Measurements from ENCODE around the gene PLXDC2.

The PLXDC2 gene

DNA sequence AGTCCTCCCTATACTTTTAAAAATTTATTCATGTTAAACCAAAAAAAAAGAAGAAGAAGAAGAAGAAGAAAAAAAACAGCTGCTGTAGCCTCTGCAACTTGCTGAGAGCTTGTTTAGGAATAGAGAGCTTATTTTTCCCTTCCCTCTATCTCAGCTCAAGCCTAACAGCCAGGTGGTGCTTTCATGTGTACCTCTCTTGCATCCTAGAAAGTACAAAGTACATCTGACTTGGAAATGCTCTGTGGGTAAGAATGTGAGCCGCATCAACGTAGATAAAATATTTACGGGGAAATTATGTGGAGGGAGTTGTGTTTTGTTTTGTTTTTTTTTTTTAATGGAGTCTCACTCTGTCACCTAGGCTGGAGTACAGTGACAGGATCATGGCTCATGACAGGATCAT is 99.6 kb downstream of the PLXDC2 start:
- DNase-seq: no peak

DNA sequence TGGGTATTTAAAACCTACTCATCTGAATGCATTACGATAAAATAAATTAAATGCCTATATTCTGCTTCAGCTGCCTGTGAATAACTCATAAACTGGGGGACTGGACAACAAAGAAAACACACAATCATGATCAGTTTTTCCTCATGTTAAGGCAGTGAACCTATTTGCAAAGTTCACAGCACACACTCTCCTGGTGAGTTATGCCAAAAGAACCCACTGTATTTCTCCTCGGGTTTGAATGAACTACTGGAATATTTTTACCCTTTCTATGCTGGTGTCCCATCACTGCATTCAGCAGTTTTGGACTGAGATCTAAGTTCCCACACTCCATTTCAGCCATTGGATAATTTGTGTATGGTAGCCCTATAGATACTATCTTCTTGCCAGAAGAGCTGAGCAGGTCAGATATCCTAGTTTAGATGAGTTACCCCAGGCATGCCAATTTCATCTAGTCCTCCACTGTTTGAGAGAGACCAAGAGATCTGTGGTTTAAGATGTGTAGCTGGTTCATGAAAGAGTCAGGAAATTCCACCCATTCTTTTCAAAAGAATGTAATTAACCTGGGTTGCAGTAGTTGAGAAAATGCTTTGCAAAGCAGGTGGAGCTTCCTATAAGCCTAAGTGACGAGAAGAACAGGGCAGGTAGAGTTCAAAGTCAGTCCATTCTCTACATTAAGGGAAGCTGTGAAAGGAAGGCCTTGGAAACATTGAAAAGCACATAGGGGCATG is 101.7 kb downstream of the PLXDC2 start:
- no peak for DNase-seq

DNA sequence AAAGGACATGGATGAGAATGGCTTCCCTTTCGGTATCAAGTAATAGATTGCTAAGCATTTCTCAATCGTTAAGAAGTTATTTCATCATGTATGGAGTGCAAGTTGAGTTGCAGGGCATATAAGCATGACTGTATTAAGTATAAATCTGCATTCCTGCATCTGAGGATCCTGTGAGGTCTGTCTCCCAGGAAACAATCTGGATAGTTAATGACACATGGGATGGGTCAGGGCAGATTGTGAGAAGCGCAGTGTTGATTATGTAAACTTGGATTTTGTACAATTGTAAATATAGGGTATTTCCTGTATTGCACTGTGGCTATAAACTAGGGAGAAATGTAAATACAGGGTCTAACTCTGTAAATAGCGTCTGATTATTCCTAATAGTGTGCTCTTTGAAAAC is 102.6 kb downstream of the PLXDC2 start:
- DNase-seq: no peak

DNA sequence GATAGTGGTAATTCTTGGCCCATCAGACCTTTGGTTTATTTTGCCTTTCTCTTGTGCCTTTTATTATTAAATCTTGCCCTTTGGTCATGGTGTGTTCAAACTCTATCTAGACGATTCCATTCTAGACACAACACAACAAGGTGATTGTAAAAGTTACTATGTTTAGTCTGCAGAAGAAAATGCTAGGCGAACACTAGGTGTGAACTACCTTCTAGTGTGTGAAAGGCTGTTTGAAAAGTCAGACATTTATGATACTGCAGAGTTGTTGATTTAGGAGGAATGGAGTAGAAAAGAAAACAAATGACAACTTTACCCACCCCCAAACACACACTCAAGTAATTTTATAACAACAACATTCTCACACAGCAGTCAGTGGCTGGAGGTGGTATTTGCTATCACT is 103.4 kb downstream of the PLXDC2 start:
- no peak for DNase-seq

DNA sequence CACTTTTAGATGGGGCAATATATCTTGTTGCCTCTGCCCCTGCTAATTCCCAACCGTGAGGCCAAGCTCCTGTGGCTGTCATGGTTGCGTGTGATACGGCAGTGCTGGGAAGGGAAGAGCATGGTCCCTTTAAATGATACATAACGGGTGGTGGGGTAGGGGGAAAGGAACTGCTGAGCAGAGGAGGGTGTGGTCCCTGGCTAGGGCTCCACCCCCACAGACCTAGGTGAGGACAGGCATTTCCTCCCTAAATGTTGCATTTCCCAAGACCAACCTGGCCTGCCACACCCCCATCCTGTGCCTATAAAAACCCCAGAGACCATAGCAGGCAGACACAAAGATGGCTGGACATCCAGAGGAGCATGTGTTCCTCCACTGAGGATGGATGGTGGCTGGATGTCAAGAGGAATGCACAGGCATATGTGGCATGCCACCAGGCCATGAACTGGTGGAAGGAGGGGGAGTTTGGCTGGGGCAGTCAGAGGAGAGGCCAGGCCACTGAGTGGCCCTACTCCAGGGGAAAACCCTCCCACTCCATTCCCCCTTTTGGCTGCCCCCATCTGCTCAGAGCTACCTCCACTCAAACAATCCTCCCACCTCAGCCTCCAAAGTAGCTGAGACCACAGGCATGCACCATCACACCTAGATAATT is 104.0 kb downstream of the PLXDC2 start:
- DNase-seq: no peak

DNA sequence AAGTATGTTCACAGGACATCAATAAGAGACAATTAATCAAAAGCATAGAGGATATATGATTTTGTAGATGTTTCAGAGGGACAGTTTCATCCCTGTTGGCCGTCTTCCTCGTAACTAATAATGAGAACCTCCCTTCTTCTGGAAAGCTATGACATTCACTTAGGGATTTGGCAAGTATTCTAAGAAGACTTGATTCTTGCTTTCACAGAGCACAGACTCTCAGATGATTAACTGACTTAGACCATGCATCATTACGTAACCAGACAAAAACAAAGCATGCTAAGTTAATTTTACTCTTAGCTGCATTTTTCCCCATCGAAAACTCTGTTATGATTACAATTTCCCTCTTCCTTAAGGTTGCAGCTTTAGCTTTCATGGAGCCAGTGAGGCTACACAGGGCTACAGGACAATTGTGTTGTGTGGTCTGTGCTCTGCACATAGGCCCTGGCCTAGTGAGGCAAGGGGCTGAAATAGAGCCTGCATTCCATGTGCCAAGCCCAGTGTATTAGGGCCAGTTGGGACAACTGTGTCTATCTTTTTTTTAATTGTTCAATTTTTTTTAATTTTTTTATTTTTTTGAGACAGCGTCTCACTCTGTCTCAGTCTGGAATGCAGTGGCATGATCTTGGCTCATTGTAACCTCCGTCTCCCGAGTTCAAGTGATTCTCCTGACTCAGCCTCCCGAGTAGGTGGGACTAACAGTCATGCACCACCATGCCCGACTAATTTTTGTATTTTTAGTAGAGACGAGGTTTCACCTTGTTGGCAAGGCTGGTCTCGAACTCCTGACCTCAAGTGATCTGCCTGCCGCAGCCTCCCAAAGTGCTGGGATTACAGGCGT is 105.3 kb downstream of the PLXDC2 start:
- DNase-seq: no peak

DNA sequence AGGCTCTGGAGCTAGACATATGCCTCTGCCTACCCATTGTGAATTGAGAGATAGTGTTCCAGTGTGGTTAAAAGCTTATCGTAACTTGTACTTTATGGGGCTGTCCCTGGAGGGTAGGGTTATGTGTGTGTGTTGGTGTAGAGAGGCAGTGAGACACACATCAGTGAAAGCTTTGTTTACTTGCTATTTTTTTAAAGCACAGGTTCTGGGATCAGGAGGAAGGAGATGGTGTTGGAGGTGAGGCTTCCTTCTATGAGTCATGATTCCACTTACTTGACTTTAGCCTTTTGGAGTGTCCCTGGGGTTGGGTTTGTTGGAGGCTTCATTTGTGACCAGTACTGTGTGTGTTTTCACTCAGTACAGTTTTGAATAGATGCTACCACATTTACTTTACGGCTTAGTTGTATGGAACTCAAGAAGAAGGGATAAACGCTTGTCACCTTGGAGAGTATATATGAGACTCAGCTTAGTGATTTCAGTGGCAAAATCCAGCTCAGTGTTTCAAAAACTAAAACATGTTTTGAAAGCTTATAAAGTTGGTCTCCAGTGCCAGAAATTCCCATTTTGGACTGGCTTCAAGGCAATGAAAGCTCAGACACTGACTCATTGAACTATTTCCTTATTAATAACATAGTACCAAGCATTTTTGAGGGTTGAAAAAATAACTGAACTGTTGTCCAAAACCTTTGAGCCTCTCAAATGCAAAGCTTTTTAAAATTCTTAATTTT is 106.2 kb downstream of the PLXDC2 start:
- DNase-seq: no peak

DNA sequence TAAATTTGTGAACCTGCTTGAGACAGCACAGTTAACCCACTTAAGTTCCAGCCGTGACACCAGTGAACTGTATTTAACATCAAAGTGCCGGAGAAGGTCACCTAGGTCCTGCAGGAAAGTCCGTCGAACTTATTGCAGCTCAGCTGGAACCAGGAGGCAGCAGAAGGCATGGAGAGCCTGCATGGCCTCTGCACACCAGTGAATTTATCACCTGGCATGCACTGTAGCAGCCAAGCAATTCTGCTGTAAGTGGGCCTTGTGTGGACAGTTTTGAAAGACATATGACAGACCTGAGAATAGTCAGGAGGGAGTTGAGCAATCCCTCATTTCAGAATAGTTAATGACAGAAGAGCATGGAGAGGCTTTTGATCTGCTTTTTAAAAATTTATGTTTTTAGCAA is 108.8 kb downstream of the PLXDC2 start:
- no peak for DNase-seq

DNA sequence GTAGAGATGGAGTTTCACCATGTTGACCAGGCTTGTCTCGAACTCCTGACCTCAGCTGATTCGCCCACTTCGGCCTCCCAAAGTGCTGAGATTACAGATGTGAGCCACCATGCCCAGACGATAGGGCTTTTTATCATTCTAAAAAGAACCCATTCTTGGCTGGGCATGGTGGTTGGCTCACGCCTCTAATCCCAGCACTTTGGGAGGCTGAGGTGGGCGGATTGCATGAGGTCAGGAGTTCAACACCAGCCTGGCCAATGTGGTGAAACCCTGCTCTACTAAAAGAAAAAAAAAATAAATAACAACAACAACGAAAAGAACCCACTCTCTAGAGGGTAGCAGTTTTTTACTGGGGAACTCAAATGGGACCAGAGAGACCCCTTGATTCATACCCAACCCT is 112.7 kb downstream of the PLXDC2 start:
- no peak for DNase-seq

DNA sequence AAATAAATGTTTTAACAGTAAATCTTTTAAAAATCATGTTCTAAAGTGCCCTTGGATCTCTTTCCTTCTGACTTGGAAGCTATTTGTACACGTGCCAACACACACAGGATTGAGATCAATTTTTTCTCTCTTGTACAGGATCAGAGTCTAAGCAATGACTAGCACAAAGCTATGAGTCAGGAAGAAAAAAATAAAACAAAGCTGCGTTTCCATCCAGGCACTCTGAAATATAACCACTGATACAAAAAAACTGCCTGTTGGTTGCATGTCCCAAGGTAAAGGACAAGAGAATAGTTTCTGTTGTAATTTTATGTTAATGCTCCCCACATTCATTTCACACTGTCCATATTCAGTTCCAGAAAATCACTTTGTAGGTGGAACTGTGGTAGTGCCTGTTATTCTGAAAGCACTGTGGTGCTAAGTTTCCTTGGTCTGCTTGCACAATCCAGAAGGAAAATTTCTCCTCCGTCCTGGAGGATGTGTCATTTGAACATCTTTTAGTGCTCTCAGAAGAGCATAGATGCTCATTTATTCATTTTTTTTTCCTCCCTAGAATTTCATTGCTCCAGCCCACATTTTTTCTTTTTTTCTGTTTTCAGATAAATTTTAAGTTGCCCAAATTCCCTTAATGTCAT is 113.4 kb downstream of the PLXDC2 start:
- no peak for DNase-seq

DNA sequence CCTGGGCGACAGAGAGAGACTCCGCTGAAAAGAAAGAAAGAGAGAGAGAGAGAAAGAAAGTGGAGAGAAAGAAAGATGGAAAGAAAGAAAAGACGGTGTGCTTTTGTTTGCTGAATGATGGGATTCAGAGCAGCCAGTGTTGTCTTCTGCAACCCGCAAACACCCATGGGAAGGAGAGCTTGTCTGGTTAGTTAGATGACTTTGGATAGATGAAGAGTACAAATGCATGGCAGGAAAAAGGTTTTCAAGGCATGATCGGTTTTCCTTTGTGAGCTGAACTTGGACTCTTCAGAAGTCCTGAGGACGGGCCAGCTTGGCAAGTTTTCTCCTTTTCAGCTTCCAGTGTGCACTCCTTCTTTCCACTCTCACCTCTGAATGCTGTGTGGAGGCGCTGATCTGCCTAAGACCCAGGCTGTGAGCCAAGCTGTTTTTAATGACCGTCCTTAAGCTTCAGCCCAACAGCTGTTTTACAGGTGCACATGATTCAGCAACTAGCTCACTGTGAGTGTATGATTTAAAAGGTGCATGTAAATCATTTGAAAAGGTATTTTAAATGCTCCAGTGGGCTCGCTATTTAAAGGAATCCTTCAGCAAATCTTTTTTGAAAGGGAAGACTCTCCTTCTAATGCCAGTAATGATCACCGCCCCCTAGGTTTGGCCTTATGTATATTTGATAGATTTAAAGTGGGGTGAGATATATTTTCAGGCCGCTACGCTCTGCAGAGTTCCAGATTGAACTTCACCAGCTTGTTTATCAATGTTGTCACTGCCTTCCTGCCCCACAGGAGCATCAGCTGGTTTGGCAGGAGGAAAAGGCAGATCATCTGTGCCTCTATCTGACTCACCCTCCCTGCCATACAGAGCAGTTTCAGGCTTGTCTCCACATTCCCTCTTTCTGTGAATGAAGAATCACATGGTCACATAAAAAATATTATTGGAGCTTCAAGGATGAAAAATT is 115.0 kb downstream of the PLXDC2 start:
- no peak for DNase-seq

DNA sequence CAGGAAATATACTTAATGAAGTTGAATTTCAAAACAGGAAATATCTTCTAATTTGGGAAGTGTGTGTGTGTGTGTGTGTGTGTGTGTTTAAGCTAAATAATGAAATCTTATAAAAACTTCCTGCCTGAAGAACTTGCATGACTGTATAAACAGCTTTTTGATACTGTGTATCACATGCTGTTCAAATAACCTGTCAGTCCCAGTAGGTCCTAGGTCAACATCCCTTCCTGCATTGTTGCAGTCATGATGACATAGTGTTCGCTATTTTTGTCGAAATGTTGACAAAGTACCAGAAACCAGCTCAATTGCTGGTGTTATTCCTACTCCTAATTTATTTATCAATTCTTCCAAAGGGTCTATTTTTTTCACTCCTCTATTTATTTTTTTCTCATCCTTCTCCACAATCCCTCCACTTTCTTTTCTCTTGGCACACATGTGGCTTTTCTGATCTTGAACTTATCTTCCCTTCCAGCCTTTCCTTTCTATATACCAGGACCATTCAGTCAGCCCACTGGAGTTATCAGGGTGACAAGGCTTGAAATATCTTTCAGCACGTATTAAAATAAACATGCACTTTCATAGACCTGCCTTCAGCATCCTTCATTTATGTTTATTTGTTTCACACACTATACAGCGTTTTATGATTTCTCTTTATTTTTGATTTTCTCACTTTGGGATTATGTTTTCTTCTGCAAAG is 115.8 kb downstream of the PLXDC2 start:
- no peak for DNase-seq

DNA sequence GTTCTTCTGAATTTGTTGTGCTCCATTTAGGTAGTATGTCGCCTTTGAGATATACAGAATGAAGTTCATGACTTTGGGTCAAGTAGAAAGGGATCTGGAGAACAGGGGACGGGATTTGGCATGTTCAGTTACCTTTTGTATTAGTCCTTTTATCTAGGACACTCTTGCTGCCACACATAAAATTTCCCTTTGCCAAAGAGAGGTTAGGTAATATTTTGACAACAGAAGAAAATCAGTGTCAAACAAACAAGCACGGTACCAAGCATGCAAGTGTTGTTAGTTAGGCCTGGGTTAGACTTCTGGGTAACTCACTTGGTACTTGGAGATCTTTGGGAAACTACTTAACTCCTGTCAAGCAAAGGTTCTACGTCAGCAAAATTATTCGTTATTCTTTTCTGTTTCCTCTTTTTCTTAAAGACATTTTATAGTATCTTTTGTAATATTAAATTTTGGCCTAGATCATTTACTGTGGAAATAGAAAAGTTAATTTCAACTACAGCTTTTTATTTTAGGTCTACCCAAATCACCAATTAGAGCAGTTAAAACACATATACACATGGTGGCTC is 116.7 kb downstream of the PLXDC2 start:
- no peak for DNase-seq

DNA sequence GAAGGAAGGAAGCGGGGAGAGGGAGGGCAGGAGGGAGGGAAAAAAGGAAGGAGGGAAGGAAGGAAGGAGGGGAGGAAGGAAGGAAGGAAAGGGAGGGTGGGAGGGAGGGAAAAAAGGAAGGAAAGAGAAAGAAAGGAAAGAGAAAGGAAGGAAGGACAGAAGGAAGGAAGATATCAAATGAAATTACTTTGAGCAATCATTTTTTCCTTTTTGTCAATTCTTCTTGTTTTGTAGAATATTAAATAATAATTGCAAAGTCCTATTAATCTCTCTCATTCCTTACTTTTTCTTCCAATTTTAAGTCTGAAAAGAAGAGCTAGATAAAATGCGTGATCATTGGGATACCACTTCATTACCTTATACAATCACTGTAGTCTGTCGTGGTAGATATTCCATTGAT is 117.5 kb downstream of the PLXDC2 start:
- no peak for DNase-seq

DNA sequence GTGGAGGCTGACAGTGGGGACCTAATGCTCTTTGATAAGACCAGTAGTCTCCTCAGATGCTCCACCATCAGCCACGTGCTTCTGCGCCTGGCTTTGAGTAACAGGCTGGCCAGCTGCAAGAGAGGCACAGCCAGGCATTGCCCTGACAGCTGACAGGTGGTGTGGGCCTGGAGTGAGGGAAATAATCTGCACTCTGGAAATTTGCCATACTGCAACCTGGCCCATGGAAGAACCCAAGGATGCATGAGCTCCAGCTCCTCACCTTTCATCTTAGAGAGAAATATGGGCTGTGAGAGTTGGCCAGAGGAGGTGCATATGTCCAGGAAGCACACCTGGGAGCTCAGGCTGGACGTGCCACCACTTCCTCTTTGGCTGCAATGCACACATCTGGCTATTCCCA is 118.9 kb downstream of the PLXDC2 start:
- DNase-seq: no peak

DNA sequence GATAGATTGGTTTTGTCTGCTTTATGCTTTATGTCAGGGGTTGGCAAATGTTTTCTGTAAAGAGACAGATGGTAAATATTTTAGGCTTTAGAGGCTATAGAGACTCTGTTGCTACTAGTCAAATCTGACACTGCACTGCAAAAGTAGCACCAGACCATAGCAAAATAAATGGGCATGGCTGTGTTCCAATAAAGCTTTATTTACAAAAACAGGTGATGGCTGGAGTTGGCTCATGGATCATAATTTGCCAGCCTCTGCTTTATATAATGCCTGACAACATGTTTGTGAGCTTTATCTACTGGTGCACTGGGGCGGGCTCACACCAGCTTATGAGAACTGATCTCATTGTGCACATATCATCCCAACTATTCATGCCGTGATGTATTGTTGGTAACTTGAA is 120.1 kb downstream of the PLXDC2 start:
- DNase-seq: no peak

DNA sequence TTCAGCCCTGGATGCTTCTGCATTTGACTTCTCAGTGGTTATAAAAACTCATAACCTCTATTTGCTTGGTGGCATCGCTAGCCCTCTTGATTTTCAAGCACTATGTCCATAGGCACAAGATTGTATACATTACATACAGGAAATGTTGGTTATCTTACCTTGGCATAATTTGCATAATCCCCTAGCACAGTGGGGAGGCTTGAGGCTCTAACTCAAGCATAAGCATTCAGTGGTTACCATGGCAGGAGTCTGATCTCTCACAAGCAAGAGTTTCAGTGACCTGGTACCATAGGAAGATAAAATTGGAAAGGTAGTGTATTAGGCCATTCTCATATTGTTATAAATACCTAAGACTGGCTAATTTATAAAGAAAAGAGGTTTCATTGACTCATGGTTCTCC is 121.8 kb downstream of the PLXDC2 start:
- DNase-seq: no peak

DNA sequence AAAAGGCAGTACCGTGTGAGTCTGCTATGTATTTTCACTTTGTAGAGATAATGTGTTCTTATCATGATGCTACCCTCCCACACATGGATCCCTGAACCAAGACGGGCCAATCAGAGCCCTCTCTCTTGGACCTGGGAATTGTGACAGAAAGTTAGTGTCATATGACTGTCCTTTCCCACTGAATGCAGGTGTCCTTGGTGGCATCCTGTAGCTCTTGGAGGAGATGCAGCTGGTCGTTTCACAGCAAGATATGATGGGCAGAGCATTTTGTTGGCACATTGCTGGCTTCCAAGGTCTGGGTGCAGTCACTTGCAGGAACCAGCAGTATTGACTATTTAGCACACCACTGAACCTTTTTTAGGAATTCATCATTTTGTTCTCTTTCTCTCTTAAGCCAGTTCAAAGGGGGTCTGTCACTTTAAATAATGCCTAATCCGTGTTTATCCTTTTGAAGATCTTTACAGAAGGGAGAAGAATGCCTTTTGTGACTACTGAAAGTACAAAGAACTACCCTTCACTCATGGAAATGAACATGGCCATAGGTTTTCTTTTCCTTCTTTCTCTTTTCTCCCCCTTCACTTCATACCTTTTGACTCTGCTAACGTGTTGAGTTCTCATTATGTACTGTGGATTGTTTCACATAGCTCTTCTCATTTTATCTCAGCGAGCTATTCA is 125.1 kb downstream of the PLXDC2 start:
- no peak for DNase-seq

DNA sequence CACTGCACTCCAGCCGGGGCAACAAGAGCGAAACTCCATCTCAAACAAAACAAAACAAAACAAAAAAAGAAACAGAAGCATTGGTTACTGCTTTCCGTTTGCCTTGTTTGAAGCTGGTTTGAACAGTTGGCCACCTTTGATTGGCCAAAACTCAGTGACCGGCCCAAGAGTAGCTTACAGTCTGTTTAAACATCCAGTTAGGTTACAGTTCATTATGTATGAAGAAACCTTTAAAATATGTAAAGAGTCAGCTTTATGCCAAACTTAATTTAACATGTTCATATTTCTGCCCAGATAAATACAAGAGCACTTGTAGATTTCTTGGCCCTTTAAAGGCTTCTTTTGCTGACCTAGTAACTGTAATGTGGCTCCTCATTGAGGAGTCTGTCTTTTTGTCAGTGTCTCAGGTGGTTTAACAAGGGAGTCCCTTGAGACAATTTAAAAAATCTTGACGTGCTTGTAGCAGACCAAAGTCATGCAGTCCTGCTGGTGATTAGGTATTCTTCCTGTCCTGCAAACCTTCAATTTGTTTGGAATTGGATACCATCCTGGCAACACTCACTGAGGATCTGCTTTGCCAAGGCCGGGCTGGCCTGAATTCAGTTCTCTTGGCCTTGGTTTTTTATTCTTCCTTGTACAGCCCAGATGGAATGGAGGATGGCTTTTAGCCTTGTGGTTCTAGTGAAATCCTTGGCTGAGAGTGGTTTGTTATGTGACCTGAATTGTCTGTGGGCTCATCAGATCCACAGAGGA is 128.9 kb downstream of the PLXDC2 start:
- DNase-seq: no peak

Data from NCI-H187 (cell line).